Transverse colon (tissue), 4 donors: ENCODE measurements around the gene IGSF6.

ENCODE experiments used
- CTCF ChIP-seq, 5 experiments: fragments of 200-600 bp in 3 of 5; fragments of 450-650 bp in 2 of 5; sonication (generic) in 3 of 5; IDR thresholded peaks; 1 replicate in 2 of 5; 2 replicates in 3 of 5; pipeline ENCODE4 v1.5.1; 2016 to 2017; ENCODE audit warnings: antibody characterized with exemption in 5 of 5, inconsistent platforms in 3 of 5, mild to moderate bottlenecking in 2 of 5, moderate library complexity in 1 of 5
- EP300 ChIP-seq: sonication (generic); formaldehyde crosslinking; IDR thresholded peaks from one replicate; pipeline ENCODE4 v1.6.1; 2017; ENCODE audit warnings: antibody characterized with exemption, low read depth
- POLR2A ChIP-seq: fragments of 450-650 bp; IDR thresholded peaks from one replicate; pipeline ENCODE4 v1.6.1; 2016; ENCODE audit warnings: antibody characterized with exemption, mild to moderate bottlenecking, moderate library complexity
- POLR2AphosphoS5 ChIP-seq, 3 donors: sonication (generic); formaldehyde crosslinking; IDR thresholded peaks; one replicate each; pipeline ENCODE4 v1.6.1; 2016; ENCODE audit warnings: antibody characterized with exemption in 3 of 3

- no peak for TF ChIP-seq CTCF (IDR thresholded peaks at IDR 0.05)
- no peak for TF ChIP-seq POLR2A
- no peak for TF ChIP-seq POLR2AphosphoS5 (IDR thresholded peaks at IDR 0.05)
- no peak for TF ChIP-seq EP300
Observed at GRCh38 chr16:21642861-21643260, 9.5 kb downstream of the IGSF6 start.
